ENCODE data around the gene SASH1. TPM values are rescaled to one million over a fixed set of nuclear protein-coding genes. Genes with fewer than 3 reads are reported as not detected.

SASH1 gene
- total RNA-seq, 1 experiment from 2014 or later: 6.6 TPM

GRCh38 chr6:148525453-148525852 is 182.8 kb downstream of the SASH1 start:
- DNase-seq (ENCODE audit: low read depth, low spot score): no peak
- H3K27me3 ChIP-seq (ENCODE audit: control insufficient read depth, insufficient read depth, low read length): no peaks in the 10 kb centered on the region
- in situ Hi-C loops (cut with HindIII; ENCODE audit: low pct_unique_long_range_greater_than_20kb, low sequenced_read_pairs) (no loop called here), intact Hi-C loops (cut with micrococcal nuclease; ENCODE audit: unreplicated experiment) (no loop called here)
- H3K36me3 ChIP-seq (ENCODE audit: control insufficient read depth, insufficient read depth, low read length): no peaks in the 10 kb centered on the region
- CTCF ChIA-PET: interaction anchor here (0.6 kb wide), 1 partner anchor 1544 kb away, joined by 3 read pairs; no protein-coding TSS in a partner anchor
- TF ChIP-seq, protein P1, sequence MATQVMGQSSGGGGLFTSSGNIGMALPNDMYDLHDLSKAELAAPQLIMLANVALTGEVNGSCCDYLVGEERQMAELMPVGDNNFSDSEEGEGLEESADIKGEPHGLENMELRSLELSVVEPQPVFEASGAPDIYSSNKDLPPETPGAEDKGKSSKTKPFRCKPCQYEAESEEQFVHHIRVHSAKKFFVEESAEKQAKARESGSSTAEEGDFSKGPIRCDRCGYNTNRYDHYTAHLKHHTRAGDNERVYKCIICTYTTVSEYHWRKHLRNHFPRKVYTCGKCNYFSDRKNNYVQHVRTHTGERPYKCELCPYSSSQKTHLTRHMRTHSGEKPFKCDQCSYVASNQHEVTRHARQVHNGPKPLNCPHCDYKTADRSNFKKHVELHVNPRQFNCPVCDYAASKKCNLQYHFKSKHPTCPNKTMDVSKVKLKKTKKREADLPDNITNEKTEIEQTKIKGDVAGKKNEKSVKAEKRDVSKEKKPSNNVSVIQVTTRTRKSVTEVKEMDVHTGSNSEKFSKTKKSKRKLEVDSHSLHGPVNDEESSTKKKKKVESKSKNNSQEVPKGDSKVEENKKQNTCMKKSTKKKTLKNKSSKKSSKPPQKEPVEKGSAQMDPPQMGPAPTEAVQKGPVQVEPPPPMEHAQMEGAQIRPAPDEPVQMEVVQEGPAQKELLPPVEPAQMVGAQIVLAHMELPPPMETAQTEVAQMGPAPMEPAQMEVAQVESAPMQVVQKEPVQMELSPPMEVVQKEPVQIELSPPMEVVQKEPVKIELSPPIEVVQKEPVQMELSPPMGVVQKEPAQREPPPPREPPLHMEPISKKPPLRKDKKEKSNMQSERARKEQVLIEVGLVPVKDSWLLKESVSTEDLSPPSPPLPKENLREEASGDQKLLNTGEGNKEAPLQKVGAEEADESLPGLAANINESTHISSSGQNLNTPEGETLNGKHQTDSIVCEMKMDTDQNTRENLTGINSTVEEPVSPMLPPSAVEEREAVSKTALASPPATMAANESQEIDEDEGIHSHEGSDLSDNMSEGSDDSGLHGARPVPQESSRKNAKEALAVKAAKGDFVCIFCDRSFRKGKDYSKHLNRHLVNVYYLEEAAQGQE (IDR thresholded peaks at IDR 0.05; ENCODE audit: insufficient read depth in 1 of 2, low read depth in 2 of 2, low read length in 1 of 2): no peak
- TF ChIP-seq POLR2AphosphoS5 (IDR thresholded peaks at IDR 0.05; ENCODE audit: low read depth, low read length): no peak
- no peak for TF ChIP-seq TCF7L2 (IDR thresholded peaks at IDR 0.05; ENCODE audit: low read depth, low read length)
- TF ChIP-seq SIN3A (IDR thresholded peaks at IDR 0.05; ENCODE audit: borderline replicate concordance, insufficient read depth, low read depth, low read length): no peak
- TF ChIP-seq CTCF (IDR thresholded peaks at IDR 0.05): no peak
- no TSS peak for BruUV-seq (replicated peaks)
- H3K9me3 ChIP-seq (ENCODE audit: control insufficient read depth, insufficient read depth, low read depth, low read length): no peaks in the 10 kb centered on the region
- H3K4me1 ChIP-seq (ENCODE audit: control insufficient read depth, insufficient read depth, low read length): no peaks in the 10 kb centered on the region
- no peak overlapping the region for H3K4me3 ChIP-seq (ENCODE audit: low read depth in 2 of 2, low read length in 2 of 2)
- no peak overlapping the region for H3K27ac ChIP-seq (ENCODE audit: low read length)
- POLR2A ChIA-PET: no interaction called here
- no peak for ATAC-seq

GRCh38 chr6:148526145-148526544 is 183.5 kb downstream of the SASH1 start:
- ATAC-seq (no peak), DNase-seq (ENCODE audit: low read depth, low spot score) (no peak)
- CTCF ChIA-PET: no interaction called here
- intact Hi-C loops (cut with micrococcal nuclease; ENCODE audit: unreplicated experiment) (no loop called here), in situ Hi-C loops (cut with HindIII; ENCODE audit: low pct_unique_long_range_greater_than_20kb, low sequenced_read_pairs) (no loop called here)
- Histone ChIP-seq H3K4me1 (ENCODE audit: control insufficient read depth, insufficient read depth, low read length) (no peaks in the 10 kb centered on the region), H3K4me3 (ENCODE audit: low read depth in 2 of 2, low read length in 2 of 2) (no peak overlapping the region), H3K27me3 (ENCODE audit: control insufficient read depth, insufficient read depth, low read length) (no peaks in the 10 kb centered on the region), H3K27ac (ENCODE audit: low read length) (no peak overlapping the region), H3K36me3 (ENCODE audit: control insufficient read depth, insufficient read depth, low read length) (no peaks in the 10 kb centered on the region), H3K9me3 (ENCODE audit: control insufficient read depth, insufficient read depth, low read depth, low read length) (no peaks in the 10 kb centered on the region)
- no TSS peak for BruUV-seq (replicated peaks)
- POLR2A ChIA-PET: no interaction called here
- TF ChIP-seq POLR2AphosphoS5 (IDR thresholded peaks at IDR 0.05; ENCODE audit: low read depth, low read length): no peak
- TF ChIP-seq SIN3A (IDR thresholded peaks at IDR 0.05; ENCODE audit: borderline replicate concordance, insufficient read depth, low read depth, low read length): no peak
- TF ChIP-seq, protein P1 (IDR thresholded peaks at IDR 0.05; ENCODE audit: insufficient read depth in 1 of 2, low read depth in 2 of 2, low read length in 1 of 2): no peak
- no peak for TF ChIP-seq CTCF (IDR thresholded peaks at IDR 0.05)
- TF ChIP-seq TCF7L2 (IDR thresholded peaks at IDR 0.05; ENCODE audit: low read depth, low read length): no peak
